ENCODE results near the gene PLPPR5. TPM values are rescaled to one million over a fixed set of nuclear protein-coding genes. Genes with fewer than 3 reads are reported as not detected.

PLPPR5 gene
- total and polyA plus RNA-seq, 5 donors from 2014 or later, result not detected

DNA sequence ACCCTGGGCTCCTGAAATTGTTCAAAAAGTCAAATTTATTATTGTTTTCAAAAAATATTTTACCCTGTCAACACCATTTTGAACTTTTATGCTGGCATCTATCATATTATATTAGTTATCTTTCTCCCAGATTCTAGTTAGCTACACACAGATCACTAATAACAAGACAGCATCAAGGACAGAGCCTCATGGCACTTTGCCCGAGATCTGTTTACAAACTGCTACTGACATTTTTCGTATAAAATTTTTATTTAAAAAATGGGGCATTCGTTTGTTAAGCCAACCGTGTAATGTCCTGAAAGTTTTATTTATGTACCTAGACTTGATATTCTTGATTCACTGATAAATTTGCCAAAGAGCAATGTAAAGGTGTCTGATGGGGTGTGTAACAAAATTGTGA, 78.1 kb downstream of the PLPPR5 start:
- peaks cover 0 to 4% (median under 1%) of the 10 kb centered on the region in 4 donors for H3K4me1 Mint-ChIP-seq
- no peak for ATAC-seq (ENCODE audit: low read depth in 2 of 2)
- H3K4me1 ChIP-seq (ENCODE audit: control insufficient read depth, insufficient read depth, low read length, poor library complexity, severe bottlenecking), result no peaks in the 10 kb centered on the region
- no peak for DNase-seq
- H3K36me3 ChIP-seq (ENCODE audit: control insufficient read depth, insufficient read depth, low read length), result no peaks in the 10 kb centered on the region
- H3K27ac ChIP-seq (ENCODE audit: insufficient read depth, low read length, poor library complexity, severe bottlenecking), result no peak overlapping the region
- H3K27me3 Mint-ChIP-seq, result no peaks in the 10 kb centered on the region
- no peak overlapping the region for H3K4me3 Mint-ChIP-seq
- H3K9me3 ChIP-seq (ENCODE audit: control insufficient read depth in 2 of 2, low read length in 2 of 2), result no peaks in the 10 kb centered on the region
- no peak overlapping the region for H3K27ac Mint-ChIP-seq
- H3K9me3 Mint-ChIP-seq, result no peaks in the 10 kb centered on the region
- no peaks in the 10 kb centered on the region for H3K36me3 Mint-ChIP-seq
- no peak overlapping the region for H3K4me3 ChIP-seq (ENCODE audit: low read depth, low read length)
- H3K27me3 ChIP-seq (ENCODE audit: control insufficient read depth, insufficient read depth, low read length), result no peaks in the 10 kb centered on the region

DNA sequence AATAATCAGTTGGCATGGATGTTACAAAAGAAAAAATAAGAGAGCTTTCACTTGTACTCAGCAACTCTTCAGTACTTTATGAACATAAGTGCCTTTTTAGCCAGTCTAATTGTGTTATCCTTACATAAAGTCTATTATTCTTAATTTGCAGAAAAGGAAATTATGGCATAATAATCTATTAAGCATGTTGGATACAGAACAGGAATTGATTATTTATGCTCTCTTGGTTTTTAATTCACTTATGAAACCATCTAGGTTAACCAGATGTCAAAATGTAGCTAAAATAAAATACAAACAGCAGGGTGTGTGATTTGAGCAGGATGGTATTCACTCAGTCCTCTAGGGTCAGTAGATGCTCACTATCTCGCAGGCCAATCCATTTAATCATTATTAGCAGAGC, 79.7 kb downstream of the PLPPR5 start:
- H3K27ac ChIP-seq (ENCODE audit: insufficient read depth, low read length, poor library complexity, severe bottlenecking), result no peak overlapping the region
- Mint-ChIP-seq H3K27me3 (no peaks in the 10 kb centered on the region), H3K4me1 (peaks cover 0 to 4% (median under 1%) of the 10 kb centered on the region in 4 donors), H3K9me3 (no peaks in the 10 kb centered on the region), H3K36me3 (no peaks in the 10 kb centered on the region), H3K4me3 (no peak overlapping the region), H3K27ac (no peak overlapping the region)
- no peaks in the 10 kb centered on the region for H3K4me1 ChIP-seq (ENCODE audit: control insufficient read depth, insufficient read depth, low read length, poor library complexity, severe bottlenecking)
- DNase-seq, result no peak
- no peak for ATAC-seq (ENCODE audit: low read depth in 2 of 2)
- no peak overlapping the region for H3K4me3 ChIP-seq (ENCODE audit: low read depth, low read length)
- H3K27me3 ChIP-seq (ENCODE audit: control insufficient read depth, insufficient read depth, low read length), result no peaks in the 10 kb centered on the region
- no peaks in the 10 kb centered on the region for H3K36me3 ChIP-seq (ENCODE audit: control insufficient read depth, insufficient read depth, low read length)
- H3K9me3 ChIP-seq (ENCODE audit: control insufficient read depth in 2 of 2, low read length in 2 of 2), result no peaks in the 10 kb centered on the region

DNA sequence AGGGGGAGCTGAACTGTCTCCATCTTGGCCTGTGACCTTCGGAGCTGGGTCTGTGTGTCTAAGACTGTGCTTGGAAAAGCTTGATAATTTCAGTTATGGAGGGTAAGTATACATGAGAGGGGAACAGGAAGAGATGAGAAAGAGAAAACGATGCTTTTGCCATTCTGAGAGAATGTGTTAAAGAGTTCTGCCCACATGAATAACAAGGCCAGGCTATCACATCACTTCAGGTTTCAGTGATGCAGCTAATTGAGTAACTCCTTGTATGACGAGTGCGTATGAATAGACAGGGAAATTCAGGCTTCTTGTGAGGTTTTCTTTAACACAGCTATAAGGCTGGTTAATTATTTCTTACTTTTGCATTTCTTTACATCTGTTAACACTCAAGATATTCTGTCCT, 81.0 kb downstream of the PLPPR5 start:
- H3K27me3 ChIP-seq (ENCODE audit: control insufficient read depth, insufficient read depth, low read length), result no peaks in the 10 kb centered on the region
- Mint-ChIP-seq H3K9me3 (no peaks in the 10 kb centered on the region), H3K27ac (no peak overlapping the region), H3K4me3 (no peak overlapping the region), H3K4me1 (peaks cover 0 to 4% (median 0%) of the 10 kb centered on the region in 4 donors), H3K27me3 (no peaks in the 10 kb centered on the region), H3K36me3 (no peaks in the 10 kb centered on the region)
- no peaks in the 10 kb centered on the region for H3K9me3 ChIP-seq (ENCODE audit: control insufficient read depth in 2 of 2, low read length in 2 of 2)
- H3K4me1 ChIP-seq (ENCODE audit: control insufficient read depth, insufficient read depth, low read length, poor library complexity, severe bottlenecking), result no peaks in the 10 kb centered on the region
- no peak overlapping the region for H3K4me3 ChIP-seq (ENCODE audit: low read depth, low read length)
- ATAC-seq (ENCODE audit: low read depth in 2 of 2) (no peak), DNase-seq (no peak)
- no peak overlapping the region for H3K27ac ChIP-seq (ENCODE audit: insufficient read depth, low read length, poor library complexity, severe bottlenecking)
- H3K36me3 ChIP-seq (ENCODE audit: control insufficient read depth, insufficient read depth, low read length), result no peaks in the 10 kb centered on the region

DNA sequence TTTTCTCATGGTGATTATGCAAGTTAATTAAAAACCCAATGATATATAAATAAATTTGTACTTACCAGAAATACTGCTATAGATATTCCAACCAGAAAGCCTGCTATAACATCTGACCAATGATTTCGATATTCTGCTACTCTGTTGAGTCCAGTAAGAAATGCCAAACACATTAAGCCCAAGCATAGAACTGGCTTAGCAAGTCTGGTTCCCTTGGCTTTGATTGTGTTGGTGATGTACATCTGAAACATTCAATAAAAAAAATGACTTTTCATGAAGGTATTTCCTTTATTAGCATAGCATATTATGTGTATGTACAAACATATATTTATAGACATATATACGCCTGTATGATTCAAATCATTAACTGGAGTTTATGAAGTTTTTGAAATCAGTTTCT, 82.8 kb downstream of the PLPPR5 start:
- H3K4me1 Mint-ChIP-seq, result peaks cover 0 to 6% (median 2%) of the 10 kb centered on the region in 4 donors
- no peaks in the 10 kb centered on the region for H3K9me3 ChIP-seq (ENCODE audit: control insufficient read depth in 2 of 2, low read length in 2 of 2)
- no peak for ATAC-seq (ENCODE audit: low read depth in 2 of 2)
- no peaks in the 10 kb centered on the region for H3K27me3 ChIP-seq (ENCODE audit: control insufficient read depth, insufficient read depth, low read length)
- H3K36me3 Mint-ChIP-seq, result no peaks in the 10 kb centered on the region
- no peak overlapping the region for H3K4me3 ChIP-seq (ENCODE audit: low read depth, low read length)
- H3K4me1 ChIP-seq (ENCODE audit: control insufficient read depth, insufficient read depth, low read length, poor library complexity, severe bottlenecking), result no peaks in the 10 kb centered on the region
- no peaks in the 10 kb centered on the region for H3K36me3 ChIP-seq (ENCODE audit: control insufficient read depth, insufficient read depth, low read length)
- H3K27ac Mint-ChIP-seq, result no peak overlapping the region
- H3K9me3 Mint-ChIP-seq, result peaks cover 0 to 1% (median 0%) of the 10 kb centered on the region in 7 donors
- H3K4me3 Mint-ChIP-seq, result no peak overlapping the region
- DNase-seq, result no peak
- no peaks in the 10 kb centered on the region for H3K27me3 Mint-ChIP-seq
- H3K27ac ChIP-seq (ENCODE audit: insufficient read depth, low read length, poor library complexity, severe bottlenecking), result no peak overlapping the region

DNA sequence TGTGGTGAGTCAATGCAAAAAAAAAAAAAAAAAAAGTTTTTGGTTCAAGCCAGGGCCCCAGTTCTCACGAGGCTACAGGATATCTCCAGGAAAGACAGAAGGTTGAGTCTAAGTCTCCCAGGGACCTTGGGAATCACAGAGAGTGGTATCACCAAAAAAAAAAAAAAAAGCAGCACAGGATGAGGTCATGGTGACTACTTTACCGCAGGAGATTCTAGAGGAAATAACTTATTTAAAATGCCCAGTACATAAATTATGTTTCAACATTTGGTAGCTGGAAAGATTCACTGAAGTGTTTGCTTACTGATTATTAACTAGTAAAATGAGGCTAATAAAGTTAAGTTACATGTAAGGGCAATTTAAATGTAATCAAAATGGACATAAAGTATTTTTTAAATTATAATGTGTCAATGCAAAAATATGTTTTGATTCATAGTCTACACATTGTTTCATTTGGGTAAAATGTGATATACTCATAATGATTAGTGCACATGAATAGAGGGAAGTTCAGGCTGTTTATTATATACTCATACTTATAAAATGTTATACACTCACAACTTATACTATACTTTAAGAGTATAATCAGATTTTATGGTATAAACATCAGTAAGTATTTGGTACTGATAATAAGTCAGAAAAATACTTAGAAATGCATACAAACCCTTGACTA, 84.1 kb downstream of the PLPPR5 start:
- Histone ChIP-seq H3K4me3 (ENCODE audit: low read depth, low read length) (no peak overlapping the region), H3K27ac (ENCODE audit: insufficient read depth, low read length, poor library complexity, severe bottlenecking) (no peak overlapping the region), H3K4me1 (ENCODE audit: control insufficient read depth, insufficient read depth, low read length, poor library complexity, severe bottlenecking) (no peaks in the 10 kb centered on the region), H3K27me3 (ENCODE audit: control insufficient read depth, insufficient read depth, low read length) (no peaks in the 10 kb centered on the region), H3K9me3 (ENCODE audit: control insufficient read depth in 2 of 2, low read length in 2 of 2) (no peaks in the 10 kb centered on the region), H3K36me3 (ENCODE audit: control insufficient read depth, insufficient read depth, low read length) (no peaks in the 10 kb centered on the region)
- Mint-ChIP-seq H3K4me1 (peaks cover 0 to 6% (median 2%) of the 10 kb centered on the region in 4 donors), H3K4me3 (no peak overlapping the region), H3K27ac (no peak overlapping the region), H3K9me3 (peaks cover 0 to 1% (median 0%) of the 10 kb centered on the region in 7 donors), H3K27me3 (no peaks in the 10 kb centered on the region), H3K36me3 (no peaks in the 10 kb centered on the region)
- no peak for ATAC-seq (ENCODE audit: low read depth in 2 of 2)
- DNase-seq, result no peak

DNA sequence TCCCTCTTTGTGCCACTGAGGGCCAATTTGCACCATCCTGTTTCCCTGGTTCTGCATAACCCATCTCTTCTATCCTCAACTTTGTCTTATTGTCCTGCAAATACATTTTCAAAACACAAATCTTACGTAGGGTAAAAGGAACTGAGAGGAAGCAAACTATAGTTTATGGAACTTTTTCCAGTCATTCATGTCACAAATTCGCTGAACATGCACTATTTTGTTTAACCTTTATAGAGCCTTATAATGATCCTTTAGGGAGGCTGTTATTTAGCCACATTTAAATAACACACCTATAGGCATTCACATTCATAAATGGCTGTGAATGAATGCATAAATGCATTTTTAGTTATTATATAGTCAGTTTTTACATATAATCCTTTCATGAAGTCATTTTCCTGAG, 85.0 kb downstream of the PLPPR5 start:
- no peak for DNase-seq
- Mint-ChIP-seq H3K4me1 (peaks cover 0 to 6% (median 2%) of the 10 kb centered on the region in 4 donors), H3K36me3 (no peaks in the 10 kb centered on the region), H3K4me3 (no peak overlapping the region), H3K27ac (no peak overlapping the region), H3K27me3 (no peaks in the 10 kb centered on the region), H3K9me3 (peaks cover 0 to 1% (median 0%) of the 10 kb centered on the region in 7 donors)
- no peak for ATAC-seq (ENCODE audit: low read depth in 2 of 2)
- no peak overlapping the region for H3K27ac ChIP-seq (ENCODE audit: insufficient read depth, low read length, poor library complexity, severe bottlenecking)
- no peaks in the 10 kb centered on the region for H3K36me3 ChIP-seq (ENCODE audit: control insufficient read depth, insufficient read depth, low read length)
- H3K4me3 ChIP-seq (ENCODE audit: low read depth, low read length), result no peak overlapping the region
- no peaks in the 10 kb centered on the region for H3K4me1 ChIP-seq (ENCODE audit: control insufficient read depth, insufficient read depth, low read length, poor library complexity, severe bottlenecking)
- H3K9me3 ChIP-seq (ENCODE audit: control insufficient read depth in 2 of 2, low read length in 2 of 2), result no peaks in the 10 kb centered on the region
- no peaks in the 10 kb centered on the region for H3K27me3 ChIP-seq (ENCODE audit: control insufficient read depth, insufficient read depth, low read length)

DNA sequence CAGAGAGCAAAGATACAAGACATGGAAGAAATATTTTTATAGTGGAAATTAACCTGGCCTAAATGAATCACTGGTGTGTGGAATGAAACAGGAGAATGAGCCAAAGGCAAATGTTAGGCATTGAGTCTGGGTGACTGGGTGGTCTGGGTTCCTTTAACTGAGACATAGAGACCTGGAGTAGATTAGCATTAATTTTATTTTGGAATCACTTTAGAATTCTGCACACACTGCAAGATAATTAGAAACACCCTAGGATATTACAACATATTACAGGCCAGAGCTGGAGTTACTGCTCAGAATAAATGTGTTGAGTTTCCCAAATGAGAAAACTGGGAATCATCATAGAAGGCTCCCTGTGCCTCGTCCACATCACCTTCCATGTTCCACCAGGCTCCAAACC, 85.5 kb downstream of the PLPPR5 start:
- Histone ChIP-seq H3K36me3 (ENCODE audit: control insufficient read depth, insufficient read depth, low read length) (no peaks in the 10 kb centered on the region), H3K4me3 (ENCODE audit: low read depth, low read length) (no peak overlapping the region), H3K27ac (ENCODE audit: insufficient read depth, low read length, poor library complexity, severe bottlenecking) (no peak overlapping the region), H3K9me3 (ENCODE audit: control insufficient read depth in 2 of 2, low read length in 2 of 2) (no peaks in the 10 kb centered on the region), H3K4me1 (ENCODE audit: control insufficient read depth, insufficient read depth, low read length, poor library complexity, severe bottlenecking) (no peaks in the 10 kb centered on the region), H3K27me3 (ENCODE audit: control insufficient read depth, insufficient read depth, low read length) (no peaks in the 10 kb centered on the region)
- DNase-seq (no peak), ATAC-seq (ENCODE audit: low read depth in 2 of 2) (no peak)
- no peaks in the 10 kb centered on the region for H3K27me3 Mint-ChIP-seq
- no peak overlapping the region for H3K4me3 Mint-ChIP-seq
- peaks cover 0 to 1% (median 0%) of the 10 kb centered on the region in 7 donors for H3K9me3 Mint-ChIP-seq
- H3K36me3 Mint-ChIP-seq, result no peaks in the 10 kb centered on the region
- H3K27ac Mint-ChIP-seq, result no peak overlapping the region
- peaks cover 0 to 6% (median 2%) of the 10 kb centered on the region in 4 donors for H3K4me1 Mint-ChIP-seq

DNA sequence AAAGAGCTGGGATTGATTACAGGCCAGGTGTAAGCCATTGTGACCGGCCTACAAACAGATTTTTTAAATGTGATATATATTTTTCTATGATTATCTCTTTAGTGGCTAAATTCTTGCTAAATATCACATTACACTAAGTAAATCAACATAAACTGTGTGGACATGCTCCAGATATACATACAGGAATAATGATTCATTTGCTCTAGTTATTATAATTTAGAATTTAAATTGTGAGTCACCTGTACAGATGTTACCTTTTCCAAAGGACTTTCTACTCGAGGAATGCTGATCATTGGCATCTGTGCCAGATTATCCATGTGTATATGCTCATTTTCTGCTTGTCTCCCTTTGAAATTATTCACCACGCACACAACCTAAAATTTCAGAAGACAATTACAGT, 90.1 kb downstream of the PLPPR5 start:
- H3K4me1 Mint-ChIP-seq, result peaks cover 0 to 6% (median 3%) of the 10 kb centered on the region in 4 donors
- Histone ChIP-seq H3K4me3 (ENCODE audit: low read depth, low read length) (no peak overlapping the region), H3K27me3 (ENCODE audit: control insufficient read depth, insufficient read depth, low read length) (no peaks in the 10 kb centered on the region), H3K27ac (ENCODE audit: insufficient read depth, low read length, poor library complexity, severe bottlenecking) (no peak overlapping the region), H3K36me3 (ENCODE audit: control insufficient read depth, insufficient read depth, low read length) (no peaks in the 10 kb centered on the region), H3K4me1 (ENCODE audit: control insufficient read depth, insufficient read depth, low read length, poor library complexity, severe bottlenecking) (no peaks in the 10 kb centered on the region), H3K9me3 (ENCODE audit: control insufficient read depth in 2 of 2, low read length in 2 of 2) (no peaks in the 10 kb centered on the region)
- H3K36me3 Mint-ChIP-seq, result no peaks in the 10 kb centered on the region
- H3K9me3 Mint-ChIP-seq, result peaks cover 0 to 1% (median 0%) of the 10 kb centered on the region in 7 donors
- ATAC-seq (ENCODE audit: low read depth in 2 of 2) (no peak), DNase-seq (no peak)
- no peaks in the 10 kb centered on the region for H3K27me3 Mint-ChIP-seq
- no peak overlapping the region for H3K4me3 Mint-ChIP-seq
- H3K27ac Mint-ChIP-seq, result no peak overlapping the region
